SK-N-SH (cell line): ENCODE measurements around the gene KAT8. TPM values are rescaled to one million over a fixed set of nuclear protein-coding genes. Genes with fewer than 3 reads are reported as not detected.
"Not testable (repeated sequence)": the region's sequence is repeated elsewhere in the genome, so short reads cannot be mapped to it uniquely, and the experiment has no call there.

Experiments used
- CTCF ChIA-PET: fragments of 300-600, 350-600 bp; formaldehyde crosslinking; extraction: SDS; loops from one replicate; lab custom pipeline; 2021; lab: Yijun Ruan, JAX
- POLR2A ChIA-PET: fragments of 350-600 bp; sonication (Branson Sonifier 250); formaldehyde crosslinking; extraction: SDS; loops from one replicate; lab custom pipeline; 2020; ENCODE audit warnings: antibody characterized with exemption, inconsistent platforms; lab: Yijun Ruan, JAX
- DNase-seq: peaks from one replicate; pipeline ENCODE4 v3.0.0; 2012
- H2AFZ ChIP-seq: fragments of 200-600 bp; sonication (generic); 2 replicates; pipeline ENCODE4 v1.8.1; 2016; ENCODE audit warnings: antibody characterized with exemption, mild to moderate bottlenecking, low read depth
- H3F3A ChIP-seq: fragments of 200-600 bp; sonication (generic); replicated peaks from 2 replicates; pipeline ENCODE3; 2016; ENCODE audit warnings: antibody characterized with exemption, mild to moderate bottlenecking; ENCODE audit not compliant: insufficient read depth
- H3K27ac ChIP-seq, 2 experiments: fragments of 200-500 bp in 1 of 2; fragments of 200-600 bp in 1 of 2; sonication (Bioruptor generic) in 1 of 2; sonication (generic), shearing (Covaris generic) in 1 of 2; 2 replicates each; pipeline versions ENCODE4 v1.5.1 to v1.6.1; 2014 to 2016; ENCODE audit warnings: low read depth in 2 of 2, inconsistent platforms in 1 of 2, low read length in 1 of 2, mild to moderate bottlenecking in 1 of 2, mixed read lengths in 1 of 2
- H3K27me3 ChIP-seq: fragments of 200-600 bp; sonication (generic), shearing (Covaris generic); 2 replicates; pipeline ENCODE4 v1.6.1; 2016; ENCODE audit warnings: mixed run types; ENCODE audit not compliant: insufficient read depth
- H3K36me3 ChIP-seq, 2 experiments: fragments of 200-500 bp in 1 of 2; fragments of 200-600 bp in 1 of 2; sonication (Bioruptor generic) in 1 of 2; sonication (generic) in 1 of 2; replicated peaks in 1 of 2; 2 replicates each; pipeline versions ENCODE3 to v1.5.1; 2014 to 2016; ENCODE audit warnings: low read length in 1 of 2, mild to moderate bottlenecking in 1 of 2; ENCODE audit not compliant: insufficient read depth in 2 of 2, control insufficient read depth in 1 of 2
- H3K4me1 ChIP-seq, 2 experiments: fragments of 200-500 bp in 1 of 2; fragments of 200-600 bp in 1 of 2; sonication (Bioruptor generic) in 1 of 2; sonication (generic), shearing (Covaris generic) in 1 of 2; 2 replicates each; pipeline versions ENCODE4 v1.5.1 to v1.6.1; 2014 to 2016; ENCODE audit warnings: low read depth in 1 of 2, low read length in 1 of 2, mixed run types in 1 of 2; ENCODE audit not compliant: insufficient read depth in 2 of 2, control insufficient read depth in 1 of 2
- H3K4me2 ChIP-seq: fragments of 200-600 bp; sonication (generic), shearing (Covaris generic); 2 replicates; pipeline ENCODE4 v1.6.1; 2017; ENCODE audit warnings: mixed run types
- H3K4me3 ChIP-seq, 2 experiments: fragments of 200-500 bp in 1 of 2; fragments of 200-600 bp in 1 of 2; sonication (Bioruptor generic) in 1 of 2; sonication (generic), shearing (Covaris generic) in 1 of 2; 2 replicates each; pipeline versions ENCODE4 v1.5.1 to v1.8.1; 2014 to 2016; ENCODE audit warnings: low read depth in 2 of 2, inconsistent platforms in 1 of 2, low read length in 1 of 2, mild to moderate bottlenecking in 1 of 2, mixed read lengths in 1 of 2, moderate library complexity in 1 of 2
- H3K79me2 ChIP-seq: fragments of 200-600 bp; sonication (generic); 2 replicates; pipeline ENCODE4 v1.8.1; 2017; ENCODE audit warnings: mild to moderate bottlenecking; ENCODE audit not compliant: insufficient read depth
- H3K9ac ChIP-seq: fragments of 200-600 bp; sonication (generic); 2 replicates; pipeline ENCODE4 v1.6.1; 2017; ENCODE audit warnings: mixed run types
- H3K9me2 ChIP-seq: fragments of 200-600 bp; sonication (generic); 2 replicates; pipeline ENCODE4 v1.6.1; 2017; ENCODE audit warnings: mixed run types
- H3K9me3 ChIP-seq: fragments of 200-600 bp; sonication (generic); 2 replicates; pipeline ENCODE4 v1.6.1; 2017; ENCODE audit warnings: mixed run types, mild to moderate bottlenecking, moderate library complexity
- H4K20me1 ChIP-seq: fragments of 200-600 bp; sonication (generic); 2 replicates; pipeline ENCODE4 v1.6.1; 2017; ENCODE audit warnings: mild to moderate bottlenecking, mixed run types; ENCODE audit not compliant: insufficient read depth
- EZH2phosphoT487 ChIP-seq: fragments of 200-600 bp; sonication (generic); IDR thresholded peaks from 2 replicates; pipeline ENCODE4 v1.6.1; 2017; ENCODE audit warnings: low read depth, mixed run types, mild to moderate bottlenecking, antibody characterized with exemption, moderate library complexity, borderline replicate concordance
- FOSL2 ChIP-seq: IDR thresholded peaks from 2 replicates; pipeline ENCODE4 v1.4.0; 2012; ENCODE audit warnings: low read depth, mild to moderate bottlenecking, moderate library complexity, borderline replicate concordance
- NRF1 ChIP-seq: IDR thresholded peaks from 2 replicates; pipeline ENCODE4 v1.6.1; 2012; ENCODE audit warnings: low read depth, mild to moderate bottlenecking, low read length
- RFX5 ChIP-seq: IDR thresholded peaks from 2 replicates; pipeline ENCODE4 v1.6.1; 2012; ENCODE audit warnings: mild to moderate bottlenecking, improper control_type of control experiment, low read length
- WGBS: methylation state at CpG from one replicate; pipeline ENCODE4 v1.1.6; 2017; ENCODE audit warnings: low lambda C conversion rate; 5-methylcytosine and 5-hydroxymethylcytosine counted together
- polyA plus RNA-seq, 3 experiments: library from polyadenylated mRNA; depleted of rRNA; stranded (reverse); fragments of >200 nt; gene quantifications; 2 replicates each; pipeline ENCODE4 v1.2.3, GENCODE V29; 2012
- TF ChIP-seq, protein P1 (sequence below): IDR thresholded peaks from 2 replicates; pipeline ENCODE4 v1.6.1; 2012; ENCODE audit warnings: mild to moderate bottlenecking, low read depth, low read length, moderate library complexity
- TF ChIP-seq, protein P2 (sequence below): IDR thresholded peaks from 2 replicates; pipeline ENCODE4 v1.4.0; 2012; ENCODE audit warnings: low read depth, borderline replicate concordance
- TF ChIP-seq, protein P3 (sequence below): fragments of 150-350 bp; IDR thresholded peaks from 2 replicates; pipeline ENCODE4 v1.6.1; 2016; ENCODE audit warnings: mild to moderate bottlenecking, low read depth, low read length

Gene KAT8
- polyA plus RNA-seq, 1 of the 3 experiments (the other 2 are of a cell fraction) = 52.0 TPM

DNA sequence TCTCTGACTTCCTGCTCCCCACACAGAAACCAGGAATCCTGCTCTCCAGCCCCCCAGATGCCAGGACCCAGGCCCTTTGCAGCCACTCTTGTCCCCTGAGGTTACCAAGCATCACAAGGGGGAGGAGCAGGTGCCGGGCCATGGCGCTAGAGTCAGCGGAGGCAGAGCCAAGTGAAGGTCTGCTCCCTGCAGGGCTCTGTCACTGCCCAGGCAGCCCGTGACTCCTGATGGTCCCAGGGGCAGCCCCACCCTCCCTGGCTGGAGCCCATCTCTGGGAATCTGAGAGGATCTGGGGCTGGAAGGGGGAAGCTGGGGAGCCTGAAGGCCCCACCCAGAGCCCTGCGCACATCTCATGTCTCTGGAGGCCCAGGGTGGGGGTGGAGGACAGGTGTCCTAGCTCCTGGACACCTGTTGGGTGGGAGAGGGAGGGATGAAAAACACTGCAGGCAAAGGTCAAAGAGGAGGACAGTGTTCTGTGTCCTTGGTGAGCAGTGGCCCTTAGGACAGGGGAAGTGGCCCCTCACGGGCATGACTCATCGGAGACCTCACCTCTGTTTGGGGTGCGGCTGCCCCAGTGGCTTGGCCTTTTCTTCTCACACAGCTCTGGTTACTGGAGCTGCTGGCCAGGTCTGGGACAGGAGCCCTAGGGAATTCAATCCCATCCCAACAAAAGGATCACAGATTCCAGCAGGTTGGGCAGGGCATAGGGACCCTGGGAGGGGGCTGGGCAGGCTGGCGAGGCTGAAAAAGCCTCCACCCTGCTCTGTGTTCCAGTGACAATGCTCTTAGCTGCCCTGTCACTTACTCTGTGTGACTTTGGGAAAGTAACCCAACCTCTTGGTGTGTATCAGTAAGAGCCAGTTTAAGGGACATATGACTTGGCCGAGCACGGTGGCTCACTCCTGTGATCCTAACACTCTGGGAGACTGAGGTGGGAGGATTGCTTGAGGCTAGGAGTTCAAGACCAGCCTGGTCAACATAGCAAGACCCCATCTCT is 32.7 kb downstream of the KAT8 start, which contains the start of gene PRSS36 (continued):
- TF ChIP-seq, protein P1, sequence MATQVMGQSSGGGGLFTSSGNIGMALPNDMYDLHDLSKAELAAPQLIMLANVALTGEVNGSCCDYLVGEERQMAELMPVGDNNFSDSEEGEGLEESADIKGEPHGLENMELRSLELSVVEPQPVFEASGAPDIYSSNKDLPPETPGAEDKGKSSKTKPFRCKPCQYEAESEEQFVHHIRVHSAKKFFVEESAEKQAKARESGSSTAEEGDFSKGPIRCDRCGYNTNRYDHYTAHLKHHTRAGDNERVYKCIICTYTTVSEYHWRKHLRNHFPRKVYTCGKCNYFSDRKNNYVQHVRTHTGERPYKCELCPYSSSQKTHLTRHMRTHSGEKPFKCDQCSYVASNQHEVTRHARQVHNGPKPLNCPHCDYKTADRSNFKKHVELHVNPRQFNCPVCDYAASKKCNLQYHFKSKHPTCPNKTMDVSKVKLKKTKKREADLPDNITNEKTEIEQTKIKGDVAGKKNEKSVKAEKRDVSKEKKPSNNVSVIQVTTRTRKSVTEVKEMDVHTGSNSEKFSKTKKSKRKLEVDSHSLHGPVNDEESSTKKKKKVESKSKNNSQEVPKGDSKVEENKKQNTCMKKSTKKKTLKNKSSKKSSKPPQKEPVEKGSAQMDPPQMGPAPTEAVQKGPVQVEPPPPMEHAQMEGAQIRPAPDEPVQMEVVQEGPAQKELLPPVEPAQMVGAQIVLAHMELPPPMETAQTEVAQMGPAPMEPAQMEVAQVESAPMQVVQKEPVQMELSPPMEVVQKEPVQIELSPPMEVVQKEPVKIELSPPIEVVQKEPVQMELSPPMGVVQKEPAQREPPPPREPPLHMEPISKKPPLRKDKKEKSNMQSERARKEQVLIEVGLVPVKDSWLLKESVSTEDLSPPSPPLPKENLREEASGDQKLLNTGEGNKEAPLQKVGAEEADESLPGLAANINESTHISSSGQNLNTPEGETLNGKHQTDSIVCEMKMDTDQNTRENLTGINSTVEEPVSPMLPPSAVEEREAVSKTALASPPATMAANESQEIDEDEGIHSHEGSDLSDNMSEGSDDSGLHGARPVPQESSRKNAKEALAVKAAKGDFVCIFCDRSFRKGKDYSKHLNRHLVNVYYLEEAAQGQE = no peak
- no peak for TF ChIP-seq RFX5

DNA sequence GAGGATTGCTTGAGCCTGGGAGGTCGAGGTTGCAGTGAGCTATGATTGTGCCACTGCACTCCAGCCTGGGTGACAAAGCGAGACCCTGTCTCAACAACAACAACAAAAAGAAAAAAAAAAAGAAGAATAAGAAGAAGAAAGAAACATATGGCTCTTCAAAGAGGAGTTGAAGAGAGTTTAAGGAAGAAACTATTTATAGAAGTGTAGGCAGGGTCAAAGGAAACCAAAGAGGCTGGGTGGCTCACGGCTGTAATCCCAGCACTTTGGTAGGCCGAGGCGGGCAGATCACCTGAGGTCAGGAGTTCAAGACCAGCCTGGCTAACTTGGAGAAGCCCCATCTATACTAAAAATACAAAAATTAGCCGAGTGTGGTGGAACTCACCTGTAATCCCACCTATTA is 33.5 kb downstream of the KAT8 start:
- H4K20me1 ChIP-seq, H3K36me3 ChIP-seq, H3K4me2 ChIP-seq, H3K79me2 ChIP-seq, DNase-seq, H3F3A ChIP-seq, H3K9me3 ChIP-seq, H3K27me3 ChIP-seq, H3K9me2 ChIP-seq, H3K4me3 ChIP-seq, H3K4me1 ChIP-seq, H3K27ac ChIP-seq, H2AFZ ChIP-seq, H3K9ac ChIP-seq: not testable (repeated sequence)
- ChIA-PET CTCF (interaction anchor here (4.7 kb wide), 1 partner anchor 8 kb away, joined by 22 read pairs; no protein-coding TSS in a partner anchor), POLR2A (interaction anchor here (1.6 kb wide), 1 partner anchor 29 kb away, joined by 4 read pairs; the partner anchor contains the start of gene FUS)
- 69% methylated on average over 6 of the region's 6 CpGs for WGBS

DNA sequence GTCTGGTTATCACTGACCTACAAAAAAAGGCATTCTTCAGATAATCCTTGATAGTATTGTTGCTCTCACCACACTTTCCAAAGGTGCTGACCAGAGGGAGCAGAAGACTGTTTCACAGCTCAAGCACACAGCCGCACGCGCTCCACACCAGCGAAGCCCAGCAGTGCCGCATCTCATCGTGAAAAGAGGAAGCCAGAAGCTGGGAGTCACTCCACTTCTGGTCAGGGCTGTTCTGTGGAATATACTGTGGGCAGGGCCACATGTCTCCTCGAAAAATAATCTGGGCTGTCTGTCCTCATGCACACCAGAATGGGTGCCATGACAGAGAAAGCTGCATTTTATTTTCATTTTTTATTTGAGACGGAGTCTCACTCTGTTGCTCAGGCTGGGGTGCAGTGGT is 39.7 kb downstream of the KAT8 start:
- H3K9me3 ChIP-seq = no peaks in the 10 kb centered on the region
- no peak for DNase-seq
- no peaks in the 10 kb centered on the region for H3K36me3 ChIP-seq
- H3K79me2 ChIP-seq = no peaks in the 10 kb centered on the region
- TF ChIP-seq, protein P2, sequence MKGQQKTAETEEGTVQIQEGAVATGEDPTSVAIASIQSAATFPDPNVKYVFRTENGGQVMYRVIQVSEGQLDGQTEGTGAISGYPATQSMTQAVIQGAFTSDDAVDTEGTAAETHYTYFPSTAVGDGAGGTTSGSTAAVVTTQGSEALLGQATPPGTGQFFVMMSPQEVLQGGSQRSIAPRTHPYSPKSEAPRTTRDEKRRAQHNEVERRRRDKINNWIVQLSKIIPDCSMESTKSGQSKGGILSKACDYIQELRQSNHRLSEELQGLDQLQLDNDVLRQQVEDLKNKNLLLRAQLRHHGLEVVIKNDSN = no peak
- TF ChIP-seq NRF1 (no peak), FOSL2 (no peak), EZH2phosphoT487 (no peak)
- TF ChIP-seq, protein P3, sequence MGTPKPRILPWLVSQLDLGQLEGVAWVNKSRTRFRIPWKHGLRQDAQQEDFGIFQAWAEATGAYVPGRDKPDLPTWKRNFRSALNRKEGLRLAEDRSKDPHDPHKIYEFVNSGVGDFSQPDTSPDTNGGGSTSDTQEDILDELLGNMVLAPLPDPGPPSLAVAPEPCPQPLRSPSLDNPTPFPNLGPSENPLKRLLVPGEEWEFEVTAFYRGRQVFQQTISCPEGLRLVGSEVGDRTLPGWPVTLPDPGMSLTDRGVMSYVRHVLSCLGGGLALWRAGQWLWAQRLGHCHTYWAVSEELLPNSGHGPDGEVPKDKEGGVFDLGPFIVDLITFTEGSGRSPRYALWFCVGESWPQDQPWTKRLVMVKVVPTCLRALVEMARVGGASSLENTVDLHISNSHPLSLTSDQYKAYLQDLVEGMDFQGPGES = no peak
- ChIA-PET CTCF (interaction anchor here (1.2 to 4.8 kb wide), 6 partner anchors 13 to 711 kb away, joined by 3 to 24 read pairs (median 4); partner anchors contain the start of gene HSD3B7), POLR2A (interaction anchor here (0.7 kb wide), 1 partner anchor 23 kb away, joined by 5 read pairs; the partner anchor contains the start of gene FUS)
- WGBS = 22% methylated on average over 5 of the region's 8 CpGs
- no peak overlapping the region for H3K4me2 ChIP-seq
- no peak overlapping the region for H3K27ac ChIP-seq
- H3K27me3 ChIP-seq = no peaks in the 10 kb centered on the region
- no peak overlapping the region for H2AFZ ChIP-seq
- no peaks in the 10 kb centered on the region for H3K4me1 ChIP-seq
- no peaks in the 10 kb centered on the region for H3F3A ChIP-seq
- no peaks in the 10 kb centered on the region for H4K20me1 ChIP-seq
- no peak overlapping the region for H3K9ac ChIP-seq
- no peak overlapping the region for H3K4me3 ChIP-seq
- H3K9me2 ChIP-seq = no peaks in the 10 kb centered on the region
